ENCODE measurements around the gene LTBP3. TPM values are rescaled to one million over a fixed set of nuclear protein-coding genes. Genes with fewer than 3 reads are reported as not detected.

Gene LTBP3
- total and polyA plus RNA-seq, 2 of the 13 experiments (the other 11 are each of a cell fraction or from before 2014, with no cell fraction given), result 12.2 to 68.1 TPM

GRCh38 chr11:65569973-65570918 lies 12.1 kb upstream of the LTBP3 start, which contains the start of gene ZNRD2 (continued):
- no peak for TF ChIP-seq ZNF549 (CRISPR knock-in tag; IDR thresholded peaks at IDR 0.05)
- TF ChIP-seq ZZZ3 (CRISPR knock-in tag; IDR thresholded peaks at IDR 0.05; ENCODE audit: borderline replicate concordance), result peak; percentile 66; the same call in 1 of the 2 replicates
- TF ChIP-seq AHR (CRISPR knock-in tag; IDR thresholded peaks at IDR 0.05), result no peak; the same call in 1 of the 2 replicates
- no peak for TF ChIP-seq ZNF678 (CRISPR knock-in tag; IDR thresholded peaks at IDR 0.05)
- TF ChIP-seq ZFAT (CRISPR knock-in tag; conservative IDR thresholded peaks at IDR 0.05), result no peak
- TF ChIP-seq RXRB (CRISPR knock-in tag; IDR thresholded peaks at IDR 0.05; ENCODE audit: borderline replicate concordance), result peak; percentile 74
- no peak for TF ChIP-seq ZNF75D (CRISPR knock-in tag; IDR thresholded peaks at IDR 0.05; ENCODE audit: borderline replicate concordance)
- TF ChIP-seq RXRA (CRISPR knock-in tag; IDR thresholded peaks at IDR 0.05), result peak; percentile 66
- TF ChIP-seq ELF3 (CRISPR knock-in tag; IDR thresholded peaks at IDR 0.05), result no peak; the same call in 1 of the 2 replicates
- no peak for TF ChIP-seq ZNF841 (CRISPR knock-in tag; IDR thresholded peaks at IDR 0.05; ENCODE audit: borderline replicate concordance)
- no peak for TF ChIP-seq ZFP36L2 (CRISPR knock-in tag; IDR thresholded peaks at IDR 0.05)
- TF ChIP-seq KAT8 (CRISPR knock-in tag; IDR thresholded peaks at IDR 0.05), result peak; percentile 98
- no peak; the same call in 1 of the 2 replicates for TF ChIP-seq NFKB2 (CRISPR knock-in tag; IDR thresholded peaks at IDR 0.05; ENCODE audit: borderline replicate concordance)
- no peak for TF ChIP-seq JDP2 (CRISPR knock-in tag; IDR thresholded peaks at IDR 0.05; ENCODE audit: borderline replicate concordance)
- TF ChIP-seq MZF1 (CRISPR knock-in tag; IDR thresholded peaks at IDR 0.05; ENCODE audit: borderline replicate concordance), result no peak; the same call in 1 of the 2 replicates
- TF ChIP-seq ZNF614 (CRISPR knock-in tag; IDR thresholded peaks at IDR 0.05; ENCODE audit: borderline replicate concordance), result peak; percentile 68
- TF ChIP-seq ZNF12 (CRISPR knock-in tag; IDR thresholded peaks at IDR 0.05), result no peak
- TF ChIP-seq NFAT5 (CRISPR knock-in tag; IDR thresholded peaks at IDR 0.05), result no peak
- no peak for TF ChIP-seq CERS6 (CRISPR knock-in tag; IDR thresholded peaks at IDR 0.05)
- peak; percentile 97 for TF ChIP-seq SP4 (CRISPR knock-in tag; IDR thresholded peaks at IDR 0.05)
- TF ChIP-seq NRL (CRISPR knock-in tag; IDR thresholded peaks at IDR 0.05; ENCODE audit: borderline replicate concordance), result peak; percentile 52; the same call in 1 of the 2 replicates
- TF ChIP-seq ZNF607 (CRISPR knock-in tag; IDR thresholded peaks at IDR 0.05; ENCODE audit: borderline replicate concordance), result peak; percentile 91
- TF ChIP-seq IRF1 (CRISPR knock-in tag; IDR thresholded peaks at IDR 0.05; ENCODE audit: low read depth), result no peak
